ENCODE results near the gene USP17L12. TPM values are rescaled to one million over a fixed set of nuclear protein-coding genes. Genes with fewer than 3 reads are reported as not detected.
"Not testable (repeated sequence)": the region's sequence is repeated elsewhere in the genome, so short reads cannot be mapped to it uniquely, and the experiment has no call there.

The USP17L12 gene
- total RNA-seq: not detected

GRCh38 chr4:9219852-9220251, at the start of gene USP17L12:
Gene USP17L12, plus strand, starts transcription at chr4:9220152. Its CDS starts 0 bp downstream, at chr4:9220152.
- DNase-seq; H3K4me1 Mint-ChIP-seq; H3K4me3 Mint-ChIP-seq; ATAC-seq (ENCODE audit: low read depth); H3K27me3 Mint-ChIP-seq; H3K36me3 Mint-ChIP-seq; H3K9me3 Mint-ChIP-seq; POLR2A ChIA-PET; H3K27ac Mint-ChIP-seq: not testable (repeated sequence)

GRCh38 chr4:9210357-9210756, 9.6 kb upstream of the USP17L12 start, which contains the start of gene USP17L10:
Gene USP17L10, plus strand, starts transcription at chr4:9210657. Its CDS starts 0 bp downstream, at chr4:9210657.
- H3K27me3 Mint-ChIP-seq; H3K4me1 Mint-ChIP-seq; POLR2A ChIA-PET; H3K4me3 Mint-ChIP-seq; H3K9me3 Mint-ChIP-seq; H3K27ac Mint-ChIP-seq; H3K36me3 Mint-ChIP-seq; ATAC-seq (ENCODE audit: low read depth); DNase-seq: not testable (repeated sequence)

GRCh38 chr4:9214701-9215100, 5.3 kb upstream of the USP17L12 start:
- H3K27me3 Mint-ChIP-seq; H3K4me3 Mint-ChIP-seq; H3K4me1 Mint-ChIP-seq; ATAC-seq (ENCODE audit: low read depth); H3K27ac Mint-ChIP-seq; DNase-seq; H3K9me3 Mint-ChIP-seq; POLR2A ChIA-PET; H3K36me3 Mint-ChIP-seq: not testable (repeated sequence)

GRCh38 chr4:9215105-9215504, 4.8 kb upstream of the USP17L12 start, which contains the start of gene USP17L11:
Gene USP17L11, plus strand, starts transcription at chr4:9215405. Its CDS starts 0 bp downstream, at chr4:9215405.
- H3K36me3 Mint-ChIP-seq; POLR2A ChIA-PET; ATAC-seq (ENCODE audit: low read depth); DNase-seq; H3K27ac Mint-ChIP-seq; H3K27me3 Mint-ChIP-seq; H3K4me1 Mint-ChIP-seq; H3K4me3 Mint-ChIP-seq; H3K9me3 Mint-ChIP-seq: not testable (repeated sequence)

GRCh38 chr4:9224596-9224995, 4.6 kb downstream of the USP17L12 start, which contains the start of gene USP17L13:
Gene USP17L13, plus strand, starts transcription at chr4:9224896. Its CDS starts 0 bp downstream, at chr4:9224896.
- H3K27me3 Mint-ChIP-seq; H3K36me3 Mint-ChIP-seq; POLR2A ChIA-PET; H3K4me1 Mint-ChIP-seq; H3K4me3 Mint-ChIP-seq; H3K27ac Mint-ChIP-seq; DNase-seq; H3K9me3 Mint-ChIP-seq; ATAC-seq (ENCODE audit: low read depth): not testable (repeated sequence)

GRCh38 chr4:9230249-9230648, 10.3 kb downstream of the USP17L12 start:
- H3K27me3 Mint-ChIP-seq; POLR2A ChIA-PET; H3K9me3 Mint-ChIP-seq; ATAC-seq (ENCODE audit: low read depth); H3K36me3 Mint-ChIP-seq; H3K4me1 Mint-ChIP-seq; H3K4me3 Mint-ChIP-seq; H3K27ac Mint-ChIP-seq; DNase-seq: not testable (repeated sequence)

DNA sequence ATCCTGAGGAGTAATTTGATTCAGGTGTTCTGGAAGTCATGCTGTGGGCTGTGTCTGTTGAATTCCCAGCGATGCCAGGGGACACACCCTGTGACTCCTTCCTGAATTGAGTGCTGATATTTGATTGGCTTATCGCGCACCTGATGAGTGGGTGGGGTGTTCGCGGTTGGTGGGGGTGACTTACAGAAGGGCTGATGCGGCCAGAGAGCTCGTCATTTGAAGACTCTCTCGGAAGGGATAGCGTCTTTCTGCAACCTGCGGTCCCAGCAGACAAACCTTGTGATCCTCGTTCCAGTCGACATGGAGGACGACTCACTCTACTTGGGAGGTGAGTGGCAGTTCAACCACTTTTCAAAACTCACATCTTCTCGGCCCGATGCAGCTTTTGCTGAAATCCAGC, 14.1 kb downstream of the USP17L12 start, which contains the start of gene USP17L15:
Gene USP17L15, plus strand, starts transcription at position 301 of the 400 bp plus-strand sequence. Its CDS starts 0 bp downstream, at position 301.
- H3K27ac Mint-ChIP-seq; H3K9me3 Mint-ChIP-seq; H3K4me3 Mint-ChIP-seq; H3K27me3 Mint-ChIP-seq; ATAC-seq (ENCODE audit: low read depth); H3K4me1 Mint-ChIP-seq; DNase-seq; H3K36me3 Mint-ChIP-seq; POLR2A ChIA-PET: not testable (repeated sequence)

DNA sequence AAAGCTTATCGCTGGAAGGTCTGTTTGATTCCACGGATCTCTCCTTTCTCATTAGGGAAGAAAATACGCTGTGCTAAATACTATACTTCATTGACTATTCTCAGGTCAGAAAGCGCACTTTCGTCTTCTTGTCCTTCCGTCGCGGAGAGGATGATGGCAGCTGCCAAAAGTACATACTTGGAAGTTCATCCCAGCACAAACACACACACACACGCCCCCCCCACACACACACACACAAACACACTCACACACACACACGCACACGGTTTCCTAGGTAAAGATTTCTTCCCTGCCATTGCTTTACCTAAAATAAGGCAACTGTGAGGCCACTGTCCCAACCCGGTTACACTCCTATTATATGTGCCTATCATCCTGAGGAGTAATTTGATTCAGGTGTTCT, 18.5 kb downstream of the USP17L12 start:
- H3K36me3 Mint-ChIP-seq; DNase-seq; H3K4me3 Mint-ChIP-seq; H3K4me1 Mint-ChIP-seq; H3K9me3 Mint-ChIP-seq; H3K27me3 Mint-ChIP-seq; POLR2A ChIA-PET; H3K27ac Mint-ChIP-seq; ATAC-seq (ENCODE audit: low read depth): not testable (repeated sequence)

DNA sequence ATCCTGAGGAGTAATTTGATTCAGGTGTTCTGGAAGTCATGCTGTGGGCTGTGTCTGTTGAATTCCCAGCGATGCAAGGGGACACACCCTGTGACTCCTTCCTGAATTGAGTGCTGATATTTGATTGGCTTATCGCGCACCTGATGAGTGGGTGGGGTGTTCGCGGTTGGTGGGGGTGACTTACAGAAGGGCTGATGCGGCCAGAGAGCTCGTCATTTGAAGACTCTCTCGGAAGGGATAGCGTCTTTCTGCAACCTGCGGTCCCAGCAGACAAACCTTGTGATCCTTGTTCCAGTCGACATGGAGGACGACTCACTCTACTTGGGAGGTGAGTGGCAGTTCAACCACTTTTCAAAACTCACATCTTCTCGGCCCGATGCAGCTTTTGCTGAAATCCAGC, 23.6 kb downstream of the USP17L12 start, which contains the start of gene USP17L17:
Gene USP17L17, plus strand, starts transcription at position 301 of the 400 bp plus-strand sequence. Its CDS starts 0 bp downstream, at position 301.
- H3K4me3 Mint-ChIP-seq; H3K27ac Mint-ChIP-seq; H3K36me3 Mint-ChIP-seq; H3K9me3 Mint-ChIP-seq; POLR2A ChIA-PET; H3K27me3 Mint-ChIP-seq; ATAC-seq (ENCODE audit: low read depth); H3K4me1 Mint-ChIP-seq; DNase-seq: not testable (repeated sequence)

DNA sequence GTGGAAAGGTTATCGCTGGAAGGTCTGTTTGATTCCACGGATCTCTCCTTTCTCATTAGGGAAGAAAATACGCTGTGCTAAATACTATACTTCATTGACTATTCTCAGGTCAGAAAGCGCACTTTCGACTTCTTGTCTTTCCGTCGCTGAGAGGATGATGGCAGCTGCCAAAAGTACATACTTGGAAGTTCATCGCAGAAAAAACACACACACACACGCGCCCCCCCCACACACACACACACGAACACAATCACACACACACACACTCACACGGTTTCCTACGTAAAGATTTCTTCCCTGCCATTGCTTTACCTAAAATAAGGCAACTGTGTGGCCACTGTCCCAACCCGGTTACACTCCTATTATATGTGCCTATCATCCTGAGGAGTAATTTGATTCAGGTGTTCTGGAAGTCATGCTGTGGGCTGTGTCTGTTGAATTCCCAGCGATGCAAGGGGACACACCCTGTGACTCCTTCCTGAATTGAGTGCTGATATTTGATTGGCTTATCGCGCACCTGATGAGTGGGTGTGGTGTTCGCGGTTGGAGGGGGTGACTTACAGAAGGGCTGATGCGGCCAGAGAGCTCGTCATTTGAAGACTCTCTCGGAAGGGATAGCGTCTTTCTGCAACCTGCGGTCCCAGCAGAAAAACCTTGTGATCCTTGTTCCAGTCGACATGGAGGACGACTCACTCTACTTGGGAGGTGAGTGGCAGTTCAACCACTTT, 28.2 kb downstream of the USP17L12 start, which contains the start of gene USP17L18:
Gene USP17L18, plus strand, starts transcription at position 678 of the 728 bp plus-strand sequence. Its CDS starts 0 bp downstream, at position 678.
- H3K4me3 Mint-ChIP-seq; DNase-seq; ATAC-seq (ENCODE audit: low read depth); H3K9me3 Mint-ChIP-seq; H3K36me3 Mint-ChIP-seq; H3K27ac Mint-ChIP-seq; H3K4me1 Mint-ChIP-seq; POLR2A ChIA-PET; H3K27me3 Mint-ChIP-seq: not testable (repeated sequence)

GRCh38 chr4:9253078-9253477, 33.1 kb downstream of the USP17L12 start, which contains the start of gene USP17L19:
Gene USP17L19, plus strand, starts transcription at chr4:9253378. Its CDS starts 0 bp downstream, at chr4:9253378.
- POLR2A ChIA-PET; DNase-seq; H3K27me3 Mint-ChIP-seq; H3K36me3 Mint-ChIP-seq; H3K27ac Mint-ChIP-seq; ATAC-seq (ENCODE audit: low read depth); H3K4me3 Mint-ChIP-seq; H3K4me1 Mint-ChIP-seq; H3K9me3 Mint-ChIP-seq: not testable (repeated sequence)

GRCh38 chr4:9257824-9258223, 37.9 kb downstream of the USP17L12 start, which contains the start of gene USP17L20:
Gene USP17L20, plus strand, starts transcription at chr4:9258124. Its CDS starts 0 bp downstream, at chr4:9258124.
- H3K4me3 Mint-ChIP-seq; H3K27me3 Mint-ChIP-seq; H3K36me3 Mint-ChIP-seq; H3K9me3 Mint-ChIP-seq; ATAC-seq (ENCODE audit: low read depth); H3K27ac Mint-ChIP-seq; DNase-seq; POLR2A ChIA-PET; H3K4me1 Mint-ChIP-seq: not testable (repeated sequence)

GRCh38 chr4:9262572-9262971, 42.6 kb downstream of the USP17L12 start, which contains the start of gene USP17L21:
Gene USP17L21, plus strand, starts transcription at chr4:9262872. Its CDS starts 0 bp downstream, at chr4:9262872.
- H3K36me3 Mint-ChIP-seq; H3K9me3 Mint-ChIP-seq; POLR2A ChIA-PET; H3K4me3 Mint-ChIP-seq; ATAC-seq (ENCODE audit: low read depth); H3K27me3 Mint-ChIP-seq; DNase-seq; H3K27ac Mint-ChIP-seq; H3K4me1 Mint-ChIP-seq: not testable (repeated sequence)

- H3K4me1 Mint-ChIP-seq; H3K27ac Mint-ChIP-seq; POLR2A ChIA-PET; H3K27me3 Mint-ChIP-seq; DNase-seq; H3K9me3 Mint-ChIP-seq; H3K4me3 Mint-ChIP-seq; H3K36me3 Mint-ChIP-seq; ATAC-seq (ENCODE audit: low read depth): not testable (repeated sequence)
Measured at GRCh38 chr4:9267319-9267718, 47.4 kb downstream of the USP17L12 start, which contains the start of gene USP17L22. Gene USP17L22, plus strand, starts transcription at chr4:9267619. Its CDS starts 0 bp downstream, at chr4:9267619.
